Activated CD4-positive, CD25-positive, alpha-beta regulatory T cell treated with anti-CD3 and anti-CD28 coated beads, Interleukin-2, amount 50 U/mL, for 24 hours (primary cell): ENCODE data around the gene MAN2B1.
A peak's percentile ranks its signal among the peaks of the same experiment; 100 is the strongest.
"Not testable (repeated sequence)": the region's sequence is repeated elsewhere in the genome, so short reads cannot be mapped to it uniquely, and the experiment has no call there.

Source experiments
- ATAC-seq, 2 donors: fragments of 150-1000 bp; cut with Tn5 transposase; one replicate each; pipeline ENCODE4 v1.10.0; 2021; ENCODE audit warnings: mild to moderate bottlenecking in 1 of 2, moderate library complexity in 1 of 2

The MAN2B1 gene

DNA sequence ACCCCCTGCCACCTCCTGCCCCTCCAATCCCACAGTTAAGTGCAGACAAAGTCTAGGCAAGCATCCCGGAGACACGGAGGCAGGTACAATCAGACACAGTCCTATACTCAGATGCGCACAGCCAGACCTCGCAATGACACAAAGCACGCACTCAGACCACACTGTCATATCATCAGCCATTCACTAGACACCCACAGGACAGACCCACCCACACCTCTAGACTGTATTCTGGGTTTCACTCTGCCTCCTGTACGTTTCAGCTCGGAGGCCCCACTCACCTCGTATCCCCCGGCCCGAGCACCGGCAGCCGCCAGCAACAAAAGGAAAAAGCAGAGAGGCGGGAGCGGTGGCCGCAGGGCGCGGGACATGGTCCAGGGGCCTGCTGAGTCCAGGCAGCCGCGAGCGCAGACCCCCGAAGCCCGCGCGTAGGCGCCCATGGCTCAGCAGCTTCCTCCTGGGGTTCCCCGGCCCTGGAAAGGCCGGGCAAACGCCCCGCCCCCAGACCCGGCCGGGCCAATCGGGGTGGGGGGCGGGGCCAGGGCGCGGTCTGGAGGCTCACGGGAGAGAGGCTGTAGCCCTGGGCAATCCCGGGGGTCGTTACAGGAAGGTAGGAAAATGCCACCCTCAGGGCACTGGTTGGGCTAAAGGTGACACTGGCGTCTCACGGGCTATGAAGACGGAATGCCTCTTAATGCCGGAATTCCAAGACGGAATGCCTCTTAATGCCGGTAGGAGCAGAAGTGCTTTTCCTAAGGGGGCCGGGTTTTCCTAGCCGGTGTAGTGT lies at the start of gene MAN2B1, which contains the start of gene WDR83:
Gene MAN2B1 (minus strand): TSS at position 478 of the 784 bp plus-strand sequence. CDS start 41 bp downstream, at position 437.
Gene WDR83 (plus strand): TSS at position 543 of the 784 bp plus-strand sequence. CDS start 2,984 bp downstream, outside the sequence.
- peak; percentile 83 to 85 for ATAC-seq

- no peak for ATAC-seq
These were observed 49.4 kb upstream of the MAN2B1 start for GRCh38 chr19:12715929-12716328.

GRCh38 chr19:12715102-12715501 lies 48.6 kb upstream of the MAN2B1 start:
- no peak for ATAC-seq

DNA sequence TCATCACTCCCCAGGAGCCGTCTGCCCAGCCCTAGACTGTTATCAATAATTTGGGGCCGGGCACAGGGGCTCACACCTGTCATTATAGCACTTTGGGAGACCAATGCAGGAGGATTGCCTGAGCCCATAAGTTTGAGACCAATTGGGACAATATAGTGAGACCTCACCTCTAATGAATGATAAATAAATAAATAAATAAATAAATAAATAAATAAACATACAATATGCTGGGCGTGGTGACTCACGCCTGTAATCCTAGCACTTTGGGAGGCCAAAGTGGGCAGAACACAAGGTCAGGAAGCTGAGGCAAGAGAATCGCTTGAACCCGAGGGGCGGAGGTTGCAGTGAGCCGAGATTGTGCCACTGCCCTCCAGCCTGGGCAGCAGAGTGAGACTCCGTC lies 46.8 kb upstream of the MAN2B1 start:
- not testable (repeated sequence) for ATAC-seq

DNA sequence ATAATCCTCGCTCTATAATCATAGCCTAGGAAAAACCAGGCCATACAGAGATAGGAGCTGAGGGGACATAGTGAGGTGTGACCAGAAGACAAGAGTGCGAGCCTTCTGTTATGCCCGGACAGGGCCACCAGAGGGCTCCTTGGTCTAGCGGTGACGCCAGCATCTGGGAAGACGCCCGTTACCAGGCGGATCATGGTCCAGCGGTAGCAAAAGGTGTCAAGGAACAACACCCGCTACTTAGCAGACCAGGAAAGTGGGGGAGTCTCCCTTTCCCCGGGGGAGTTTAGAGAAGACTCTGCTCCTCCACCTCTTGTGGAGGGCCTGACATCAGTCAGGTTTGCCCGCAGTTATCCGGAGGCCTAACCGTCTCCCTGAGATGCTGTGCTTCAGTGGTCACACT lies 45.5 kb upstream of the MAN2B1 start:
- not testable (repeated sequence) for ATAC-seq

- no peak for ATAC-seq
These were observed 44.6 kb upstream of the MAN2B1 start for GRCh38 chr19:12711187-12711586.

GRCh38 chr19:12708641-12709040 lies 42.1 kb upstream of the MAN2B1 start:
- no peak for ATAC-seq

DNA sequence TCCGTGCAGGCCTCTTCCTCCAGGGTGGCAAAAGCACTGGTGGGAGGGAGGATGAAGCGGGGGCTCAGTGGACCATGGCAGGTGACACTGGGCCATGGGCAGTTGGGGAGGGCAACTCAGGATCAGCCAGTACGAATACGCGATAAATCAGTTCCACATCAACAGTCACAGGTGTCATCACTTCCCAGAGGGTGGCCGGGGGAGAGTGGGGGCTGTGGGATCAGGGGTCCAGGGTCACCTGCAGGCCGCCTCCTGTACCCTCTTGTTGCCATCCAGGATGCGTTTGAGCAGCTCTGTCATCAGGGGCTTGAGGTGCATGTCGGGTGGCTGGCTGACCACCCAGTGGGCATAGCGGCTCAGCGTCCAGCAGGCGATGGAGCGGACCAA lies 39.8 kb upstream of the MAN2B1 start:
- no peak for ATAC-seq

DNA sequence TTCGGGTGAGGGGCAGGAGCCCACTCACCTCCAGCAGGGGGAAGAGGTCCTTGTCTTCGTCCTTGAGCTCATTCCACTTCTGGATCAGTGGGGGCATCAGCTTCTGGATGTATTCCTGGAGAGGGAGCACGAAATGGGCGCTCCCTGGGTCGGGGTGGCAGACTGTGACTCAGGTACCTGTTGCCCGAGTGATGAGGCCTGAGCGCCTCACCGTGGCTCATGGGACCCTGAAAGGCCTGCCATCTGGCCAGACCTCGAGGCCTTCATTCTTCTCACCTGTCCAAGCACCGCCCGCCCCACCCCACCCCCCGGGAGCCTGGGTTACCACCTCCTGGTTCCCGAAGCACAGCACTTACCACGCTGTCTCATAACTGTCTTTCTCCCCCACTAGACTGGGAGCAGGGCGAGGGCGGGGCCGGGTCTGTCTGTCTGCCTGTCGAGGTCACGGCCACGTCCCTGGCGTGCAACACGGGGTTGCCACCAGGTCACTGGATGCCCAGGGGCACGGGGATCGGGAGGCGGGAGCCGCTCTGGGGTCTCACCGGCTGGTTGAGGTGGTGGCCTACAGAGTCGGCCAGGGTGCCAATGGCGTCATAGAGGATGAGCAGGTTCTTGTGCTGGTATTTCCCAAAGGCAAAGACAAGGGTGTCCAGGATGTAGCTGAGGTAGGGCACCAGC lies 39.3 kb upstream of the MAN2B1 start:
- ATAC-seq: no peak

DNA sequence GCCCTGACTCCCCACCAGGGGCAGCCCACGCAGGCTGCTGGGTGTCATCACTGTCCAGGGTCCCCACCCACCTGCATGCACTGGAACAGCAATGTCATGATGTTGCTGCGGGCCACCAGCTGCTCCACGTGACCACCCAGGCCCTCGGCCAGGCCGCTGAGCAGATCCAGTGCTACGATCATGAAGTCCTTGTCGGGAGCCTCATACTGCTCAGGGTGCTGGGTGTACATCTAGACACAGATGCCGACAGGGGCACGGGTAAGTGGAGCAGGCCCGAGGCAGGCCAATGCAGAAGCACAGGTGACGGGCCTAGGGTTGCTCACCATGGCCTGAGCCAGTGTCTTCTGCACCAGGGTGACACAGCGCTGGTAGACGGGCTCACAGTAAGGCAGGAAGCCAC lies 38.6 kb upstream of the MAN2B1 start:
- no peak for ATAC-seq

DNA sequence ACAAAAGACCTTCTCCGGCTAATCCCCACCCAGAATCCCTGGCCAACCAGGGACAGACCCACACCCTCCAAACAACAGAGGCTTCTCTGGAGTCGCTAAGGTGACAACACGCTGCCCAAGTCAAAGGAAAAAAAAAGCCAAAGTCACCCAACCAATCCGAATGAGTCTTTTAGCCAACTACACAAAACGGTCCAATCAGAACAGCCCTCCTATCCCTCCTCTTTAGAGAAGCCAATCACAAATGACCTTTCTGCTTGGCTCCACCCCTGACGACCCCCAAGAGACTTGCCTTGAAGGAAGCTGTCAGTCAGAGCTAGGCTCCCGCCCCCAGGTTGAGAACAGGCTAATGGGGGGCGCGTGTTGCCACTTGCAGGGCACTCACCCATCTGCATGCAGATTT lies 36.5 kb upstream of the MAN2B1 start:
- peak in 1 of 2 donors; percentile 35 for ATAC-seq

GRCh38 chr19:12701596-12702282 lies 35.2 kb upstream of the MAN2B1 start:
- ATAC-seq: no peak

- ATAC-seq: no peak
These were observed 31.6 kb upstream of the MAN2B1 start for GRCh38 chr19:12698138-12698537.

DNA sequence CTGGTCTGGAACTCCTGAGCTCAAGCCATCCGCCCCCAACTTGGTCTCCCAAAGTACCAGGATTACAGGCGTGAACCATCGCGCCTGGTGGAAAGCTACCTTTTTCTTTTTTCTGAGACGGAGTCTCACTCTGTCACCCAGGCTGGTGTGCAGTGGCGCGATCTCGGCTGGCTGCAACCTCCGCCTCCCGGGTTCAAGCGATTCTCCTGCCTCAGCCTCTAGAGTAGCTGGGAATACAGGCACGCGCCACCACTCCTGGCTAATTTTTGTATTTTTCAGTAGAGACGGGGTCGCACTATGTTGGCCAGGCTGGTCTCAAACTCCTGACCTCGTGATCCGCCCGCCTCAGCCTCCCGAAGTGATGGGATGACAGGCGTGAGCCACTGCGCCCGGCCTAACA lies 30.9 kb upstream of the MAN2B1 start:
- ATAC-seq: not testable (repeated sequence)

- peak; percentile 89 to 93 for ATAC-seq
These were observed 30.1 kb upstream of the MAN2B1 start, which contains the start of gene FBXW9 for GRCh38 chr19:12696366-12697335. Gene FBXW9, minus strand, starts transcription at chr19:12696631. Its CDS starts 50 bp downstream, at chr19:12696581.

DNA sequence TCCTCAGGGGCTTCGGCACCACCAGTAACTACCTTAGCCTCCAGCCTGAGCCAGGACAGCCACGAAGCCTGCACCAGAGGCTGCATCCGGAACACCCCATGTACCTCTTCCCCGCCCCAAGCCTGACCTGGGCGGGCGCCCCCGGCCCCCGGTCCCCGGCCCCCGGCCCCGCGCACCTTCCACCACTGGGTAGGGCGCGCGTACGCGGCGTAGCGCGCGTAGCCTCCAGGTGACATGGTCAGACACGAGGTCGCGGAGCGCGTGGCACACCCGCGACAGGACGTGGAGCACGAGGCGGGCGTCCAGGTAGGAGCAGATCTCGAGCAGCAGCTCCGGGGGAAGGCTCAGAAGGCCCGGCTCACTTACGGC lies 29.4 kb upstream of the MAN2B1 start:
- ATAC-seq: peak; percentile 11 to 25

- ATAC-seq: no peak
These were observed 29.0 kb upstream of the MAN2B1 start for GRCh38 chr19:12695514-12695913.

DNA sequence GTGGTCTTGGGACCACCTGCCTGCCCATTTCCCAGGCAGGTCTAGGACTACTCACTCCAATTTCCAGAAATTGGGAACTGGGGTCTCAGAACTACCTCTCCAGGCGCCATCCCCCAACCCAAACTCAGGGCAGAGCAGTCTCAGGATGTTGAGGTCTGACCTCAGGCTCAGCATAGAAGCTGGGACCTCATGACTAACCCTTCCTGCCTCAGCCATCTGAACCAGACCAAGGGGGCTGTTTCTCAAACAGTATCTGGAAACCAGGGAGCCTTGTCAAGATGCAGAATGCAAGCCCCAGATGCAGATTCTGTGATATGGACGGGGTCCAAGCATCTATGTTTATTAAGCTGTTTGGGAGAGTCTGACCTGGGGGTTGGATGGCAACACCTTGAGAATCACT lies 28.6 kb upstream of the MAN2B1 start:
- ATAC-seq: no peak

GRCh38 chr19:12694641-12695040 lies 28.1 kb upstream of the MAN2B1 start:
- ATAC-seq: no peak

- no peak for ATAC-seq
These were observed 26.4 kb upstream of the MAN2B1 start for GRCh38 chr19:12692960-12693359.

DNA sequence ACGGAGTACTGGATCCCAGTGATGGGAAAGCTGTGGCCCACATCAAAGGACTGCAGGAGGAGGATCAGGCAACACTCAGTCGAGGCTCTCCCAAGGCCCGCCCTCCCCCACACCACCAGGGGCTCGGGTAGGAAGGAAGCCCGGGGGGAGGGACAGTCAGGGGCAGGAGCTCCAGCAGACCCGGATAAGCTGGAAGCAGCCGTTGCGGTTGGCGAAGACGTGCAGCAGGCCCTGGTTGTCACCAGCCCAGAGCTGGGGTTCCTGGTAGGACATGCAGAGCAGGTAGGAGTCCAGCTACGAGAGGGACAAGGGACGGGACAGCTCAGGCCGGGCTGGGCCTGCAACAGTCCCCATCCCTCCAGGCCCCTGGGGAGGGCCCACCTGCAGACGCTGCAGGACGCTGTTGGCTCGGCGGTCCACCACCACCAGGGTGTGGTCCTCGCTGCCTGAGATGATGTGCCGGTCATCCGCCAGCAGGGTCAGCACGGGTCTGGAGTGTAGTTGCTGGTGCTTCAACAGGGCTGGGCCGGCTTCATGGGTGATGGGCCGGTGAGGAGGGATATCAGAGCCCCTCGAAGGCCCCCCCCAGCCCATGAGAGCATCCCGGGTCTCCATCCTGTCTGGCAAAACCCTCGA lies 23.2 kb upstream of the MAN2B1 start:
- ATAC-seq: no peak

- no peak for ATAC-seq
These were observed 22.5 kb upstream of the MAN2B1 start for GRCh38 chr19:12689012-12689411.
